DOHH2 (cell line): ENCODE measurements around the gene CRX.

ENCODE experiments used
- EZH2phosphoT487 ChIP-seq: fragments of 200-600 bp; sonication (generic); IDR thresholded peaks from 2 replicates; pipeline ENCODE4 v1.6.1; 2017; ENCODE audit warnings: borderline replicate concordance, mild to moderate bottlenecking, antibody characterized with exemption, low read length, moderate library complexity, mixed read lengths
- TF ChIP-seq, protein P1 (sequence below): fragments of 200-600 bp; sonication (generic); IDR thresholded peaks from one replicate; pipeline ENCODE4 v1.5.1; 2014; ENCODE audit warnings: antibody characterized with exemption, mild to moderate bottlenecking, low read depth, low read length; ENCODE audit not compliant: poor library complexity, severe bottlenecking

DNA sequence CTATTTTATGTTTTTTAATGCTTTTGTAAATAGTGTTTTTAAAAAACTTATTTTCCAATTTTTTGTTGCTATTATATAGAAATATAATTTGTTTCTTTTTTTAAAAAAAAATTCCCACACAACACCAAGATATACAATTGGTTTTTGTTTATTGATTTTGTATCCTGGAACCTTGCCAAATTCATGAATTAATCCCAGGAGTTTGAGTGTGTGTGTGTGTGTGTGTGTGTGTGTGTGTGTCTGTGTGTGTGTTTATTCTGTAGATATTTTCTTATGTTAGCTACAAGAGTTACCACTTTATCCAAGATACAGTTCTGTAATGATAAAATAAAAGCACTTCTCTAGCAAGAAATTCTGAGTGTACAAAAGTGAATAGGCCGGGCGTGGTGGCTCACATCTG lies 25.0 kb upstream of the CRX start:
- TF ChIP-seq, protein P1, sequence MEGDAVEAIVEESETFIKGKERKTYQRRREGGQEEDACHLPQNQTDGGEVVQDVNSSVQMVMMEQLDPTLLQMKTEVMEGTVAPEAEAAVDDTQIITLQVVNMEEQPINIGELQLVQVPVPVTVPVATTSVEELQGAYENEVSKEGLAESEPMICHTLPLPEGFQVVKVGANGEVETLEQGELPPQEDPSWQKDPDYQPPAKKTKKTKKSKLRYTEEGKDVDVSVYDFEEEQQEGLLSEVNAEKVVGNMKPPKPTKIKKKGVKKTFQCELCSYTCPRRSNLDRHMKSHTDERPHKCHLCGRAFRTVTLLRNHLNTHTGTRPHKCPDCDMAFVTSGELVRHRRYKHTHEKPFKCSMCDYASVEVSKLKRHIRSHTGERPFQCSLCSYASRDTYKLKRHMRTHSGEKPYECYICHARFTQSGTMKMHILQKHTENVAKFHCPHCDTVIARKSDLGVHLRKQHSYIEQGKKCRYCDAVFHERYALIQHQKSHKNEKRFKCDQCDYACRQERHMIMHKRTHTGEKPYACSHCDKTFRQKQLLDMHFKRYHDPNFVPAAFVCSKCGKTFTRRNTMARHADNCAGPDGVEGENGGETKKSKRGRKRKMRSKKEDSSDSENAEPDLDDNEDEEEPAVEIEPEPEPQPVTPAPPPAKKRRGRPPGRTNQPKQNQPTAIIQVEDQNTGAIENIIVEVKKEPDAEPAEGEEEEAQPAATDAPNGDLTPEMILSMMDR = no peak
- no peak for TF ChIP-seq EZH2phosphoT487
